Measurements from ENCODE around the gene CD48. TPM values are rescaled to one million over a fixed set of nuclear protein-coding genes. Genes with fewer than 3 reads are reported as not detected.

Gene CD48
- polyA plus RNA-seq, 1 of the 3 experiments (the other 2 are of a cell fraction), result not detected

DNA sequence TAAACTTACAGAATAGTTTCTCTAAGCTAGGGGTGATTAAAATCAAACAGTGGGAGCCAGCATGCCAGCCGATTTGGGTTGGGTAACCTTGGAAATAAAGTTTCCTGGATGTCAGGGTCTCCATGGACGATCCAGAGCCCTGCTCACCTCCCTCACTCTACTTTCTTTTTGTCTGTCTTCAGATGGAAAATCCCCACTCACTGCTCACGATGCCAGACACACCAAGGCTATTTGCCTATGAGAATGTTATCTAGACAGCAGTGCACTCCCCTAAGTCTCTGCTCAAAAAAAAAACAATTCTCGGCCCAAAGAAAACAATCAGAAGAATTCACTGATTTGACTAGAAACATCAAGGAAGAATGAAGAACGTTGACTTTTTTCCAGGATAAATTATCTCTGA, 41.3 kb upstream of the CD48 start:
- WGBS (ENCODE audit: low lambda C conversion rate), result 3% methylated on average over 5 of the region's 5 CpGs
- no peaks in the 10 kb centered on the region for H3K9me3 ChIP-seq
- H2AFZ ChIP-seq (ENCODE audit: low read depth), result no peak overlapping the region
- no peaks in the 10 kb centered on the region for H3K36me3 ChIP-seq (replicated peaks in 1 of 2; ENCODE audit: control insufficient read depth in 1 of 2, insufficient read depth in 2 of 2, low read length in 1 of 2)
- H3K27me3 ChIP-seq (ENCODE audit: insufficient read depth), result peaks cover 15% of the 10 kb centered on the region; the same call in 1 of the 2 replicates
- no peaks in the 10 kb centered on the region for H3K4me1 ChIP-seq (ENCODE audit: control insufficient read depth in 1 of 2, insufficient read depth in 2 of 2, low read depth in 1 of 2, low read length in 1 of 2)
- DNase-seq, result no peak
- H3K79me2 ChIP-seq (ENCODE audit: insufficient read depth), result no peaks in the 10 kb centered on the region
- no peak overlapping the region for H3K4me3 ChIP-seq (ENCODE audit: low read depth in 2 of 2, low read length in 1 of 2)
- TF ChIP-seq EP300 (IDR thresholded peaks at IDR 0.05; ENCODE audit: borderline replicate concordance in 1 of 2, low read depth in 1 of 2, low read length in 1 of 2) (no peak), ELF1 (IDR thresholded peaks at IDR 0.05) (no peak), FOSL2 (IDR thresholded peaks at IDR 0.05; ENCODE audit: borderline replicate concordance, low read depth) (no peak), MXI1 (IDR thresholded peaks at IDR 0.05; ENCODE audit: low read depth, low read length) (no peak), RXRA (IDR thresholded peaks at IDR 0.05; ENCODE audit: borderline replicate concordance, low read depth) (no peak), RFX5 (IDR thresholded peaks at IDR 0.05; ENCODE audit: low read length) (no peak), GATA2 (CRISPR knock-in tag; IDR thresholded peaks at IDR 0.05) (no peak), RAD21 (IDR thresholded peaks at IDR 0.05; ENCODE audit: low read length) (no peak), YY1 (IDR thresholded peaks at IDR 0.05; ENCODE audit: low read depth) (no peak), NRF1 (IDR thresholded peaks at IDR 0.05; ENCODE audit: low read depth, low read length) (no peak), USF1 (IDR thresholded peaks at IDR 0.05; ENCODE audit: borderline replicate concordance, low read depth) (no peak), SMC3 (IDR thresholded peaks at IDR 0.05; ENCODE audit: low read depth, low read length) (no peak), TAF1 (IDR thresholded peaks at IDR 0.05; ENCODE audit: borderline replicate concordance, low read depth, low read length) (no peak), MEF2A (IDR thresholded peaks at IDR 0.05; ENCODE audit: borderline replicate concordance, low read depth) (no peak), SIN3A (IDR thresholded peaks at IDR 0.05; ENCODE audit: borderline replicate concordance, low read depth, low read length) (no peak)
- POLR2A ChIA-PET, result no interaction called here
- no peaks in the 10 kb centered on the region for H3K9me2 ChIP-seq
- H3K4me2 ChIP-seq, result no peak overlapping the region
- H3K27ac ChIP-seq (ENCODE audit: low read depth in 2 of 2, low read length in 1 of 2), result no peak overlapping the region
- CTCF ChIA-PET, result no interaction called here
- no peaks in the 10 kb centered on the region for H3F3A ChIP-seq (replicated peaks; ENCODE audit: insufficient read depth)
- H4K20me1 ChIP-seq (ENCODE audit: insufficient read depth), result no peaks in the 10 kb centered on the region
- H3K9ac ChIP-seq, result no peak overlapping the region

DNA sequence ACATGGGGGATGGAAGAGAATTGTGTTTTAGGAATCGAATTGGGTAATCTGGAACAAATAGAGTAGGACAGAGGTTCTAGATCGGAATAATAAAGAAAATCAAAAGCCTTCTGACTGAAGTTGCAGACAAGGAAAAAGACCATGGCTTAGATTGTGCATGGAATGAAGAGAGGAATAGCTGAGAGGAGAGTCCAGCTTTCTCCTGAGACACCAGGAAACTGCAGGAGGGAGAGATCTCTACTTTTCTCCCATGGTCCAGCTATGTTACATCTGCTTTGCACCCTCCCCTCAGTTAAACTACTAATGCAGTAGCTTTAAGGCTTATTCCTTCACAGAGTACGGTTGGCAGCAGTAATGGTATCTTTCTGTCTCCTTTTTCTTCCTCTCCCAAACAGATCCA, 40.8 kb upstream of the CD48 start:
- 5% methylated on average over 3 of the region's 3 CpGs for WGBS (ENCODE audit: low lambda C conversion rate)
- no peak for DNase-seq
- H3K9me2 ChIP-seq, result no peaks in the 10 kb centered on the region
- ChIA-PET CTCF (no interaction called here), POLR2A (no interaction called here)
- no peaks in the 10 kb centered on the region for H3K4me1 ChIP-seq (ENCODE audit: control insufficient read depth in 1 of 2, insufficient read depth in 2 of 2, low read depth in 1 of 2, low read length in 1 of 2)
- no peak overlapping the region for H3K27ac ChIP-seq (ENCODE audit: low read depth in 2 of 2, low read length in 1 of 2)
- no peak overlapping the region for H3K4me2 ChIP-seq
- H4K20me1 ChIP-seq (ENCODE audit: insufficient read depth), result no peaks in the 10 kb centered on the region
- no peaks in the 10 kb centered on the region for H3F3A ChIP-seq (replicated peaks; ENCODE audit: insufficient read depth)
- H2AFZ ChIP-seq (ENCODE audit: low read depth), result no peak overlapping the region
- H3K79me2 ChIP-seq (ENCODE audit: insufficient read depth), result no peaks in the 10 kb centered on the region
- H3K36me3 ChIP-seq (replicated peaks in 1 of 2; ENCODE audit: control insufficient read depth in 1 of 2, insufficient read depth in 2 of 2, low read length in 1 of 2), result no peaks in the 10 kb centered on the region
- peaks cover 15% of the 10 kb centered on the region; the same call in 1 of the 2 replicates for H3K27me3 ChIP-seq (ENCODE audit: insufficient read depth)
- H3K9ac ChIP-seq, result no peak overlapping the region
- no peaks in the 10 kb centered on the region for H3K9me3 ChIP-seq
- no peak overlapping the region for H3K4me3 ChIP-seq (ENCODE audit: low read depth in 2 of 2, low read length in 1 of 2)
- no peak for TF ChIP-seq NFIC (IDR thresholded peaks at IDR 0.05; ENCODE audit: borderline replicate concordance)
- TF ChIP-seq TAF1 (IDR thresholded peaks at IDR 0.05; ENCODE audit: borderline replicate concordance, low read depth, low read length), result no peak
- TF ChIP-seq ZBTB33 (IDR thresholded peaks at IDR 0.05; ENCODE audit: borderline replicate concordance, low read depth), result no peak
- no peak for TF ChIP-seq TEAD4 (IDR thresholded peaks at IDR 0.05; ENCODE audit: borderline replicate concordance, insufficient read depth)
- TF ChIP-seq EZH2phosphoT487 (IDR thresholded peaks at IDR 0.05; ENCODE audit: borderline replicate concordance, low read depth), result no peak
- TF ChIP-seq FOXJ3 (CRISPR knock-in tag; IDR thresholded peaks at IDR 0.05), result no peak
- TF ChIP-seq, protein P1, sequence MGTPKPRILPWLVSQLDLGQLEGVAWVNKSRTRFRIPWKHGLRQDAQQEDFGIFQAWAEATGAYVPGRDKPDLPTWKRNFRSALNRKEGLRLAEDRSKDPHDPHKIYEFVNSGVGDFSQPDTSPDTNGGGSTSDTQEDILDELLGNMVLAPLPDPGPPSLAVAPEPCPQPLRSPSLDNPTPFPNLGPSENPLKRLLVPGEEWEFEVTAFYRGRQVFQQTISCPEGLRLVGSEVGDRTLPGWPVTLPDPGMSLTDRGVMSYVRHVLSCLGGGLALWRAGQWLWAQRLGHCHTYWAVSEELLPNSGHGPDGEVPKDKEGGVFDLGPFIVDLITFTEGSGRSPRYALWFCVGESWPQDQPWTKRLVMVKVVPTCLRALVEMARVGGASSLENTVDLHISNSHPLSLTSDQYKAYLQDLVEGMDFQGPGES (IDR thresholded peaks at IDR 0.05; ENCODE audit: low read depth, low read length), result no peak
- TF ChIP-seq GABPA (IDR thresholded peaks at IDR 0.05; ENCODE audit: low read depth), result no peak
- TF ChIP-seq RXRA (IDR thresholded peaks at IDR 0.05; ENCODE audit: borderline replicate concordance, low read depth), result no peak
- TF ChIP-seq, protein P2, sequence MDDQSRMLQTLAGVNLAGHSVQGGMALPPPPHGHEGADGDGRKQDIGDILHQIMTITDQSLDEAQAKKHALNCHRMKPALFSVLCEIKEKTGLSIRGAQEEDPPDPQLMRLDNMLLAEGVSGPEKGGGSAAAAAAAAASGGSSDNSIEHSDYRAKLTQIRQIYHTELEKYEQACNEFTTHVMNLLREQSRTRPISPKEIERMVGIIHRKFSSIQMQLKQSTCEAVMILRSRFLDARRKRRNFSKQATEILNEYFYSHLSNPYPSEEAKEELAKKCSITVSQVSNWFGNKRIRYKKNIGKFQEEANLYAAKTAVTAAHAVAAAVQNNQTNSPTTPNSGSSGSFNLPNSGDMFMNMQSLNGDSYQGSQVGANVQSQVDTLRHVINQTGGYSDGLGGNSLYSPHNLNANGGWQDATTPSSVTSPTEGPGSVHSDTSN (IDR thresholded peaks at IDR 0.05), result no peak
- TF ChIP-seq ELF1 (IDR thresholded peaks at IDR 0.05), result no peak
- no peak for TF ChIP-seq MEF2A (IDR thresholded peaks at IDR 0.05; ENCODE audit: borderline replicate concordance, low read depth)
- TF ChIP-seq SMC3 (IDR thresholded peaks at IDR 0.05; ENCODE audit: low read depth, low read length), result no peak
- TF ChIP-seq TCF12 (IDR thresholded peaks at IDR 0.05), result no peak
- TF ChIP-seq FOXM1 (IDR thresholded peaks at IDR 0.05; ENCODE audit: low read depth), result no peak
- TF ChIP-seq CHD2 (IDR thresholded peaks at IDR 0.05; ENCODE audit: low read length, partially characterized antibody), result no peak
